ENCODE measurements around the gene PTPRD.

PTPRD gene

DNA sequence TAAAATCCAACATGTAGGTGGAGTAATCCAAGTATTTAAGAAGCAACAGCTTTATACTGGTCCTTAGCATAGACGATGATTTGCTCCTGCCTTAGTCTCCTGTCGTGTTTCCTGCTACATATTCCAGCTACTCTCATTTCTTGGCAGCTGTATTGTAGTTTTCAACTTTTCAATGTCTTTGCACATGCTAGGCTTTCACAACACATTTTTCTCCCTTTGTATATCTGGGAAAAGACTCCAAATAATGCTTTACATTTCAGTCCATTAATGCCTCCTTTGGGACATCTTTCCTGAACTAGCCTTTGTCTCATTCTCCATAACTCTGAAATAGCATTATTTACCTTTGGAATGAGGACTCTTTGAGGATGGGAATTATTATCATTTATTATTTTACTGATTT lies 508.0 kb downstream of the PTPRD start:
- H3K4me3 ChIP-seq (ENCODE audit: low read length) = no peak overlapping the region
- TF ChIP-seq, protein P1, sequence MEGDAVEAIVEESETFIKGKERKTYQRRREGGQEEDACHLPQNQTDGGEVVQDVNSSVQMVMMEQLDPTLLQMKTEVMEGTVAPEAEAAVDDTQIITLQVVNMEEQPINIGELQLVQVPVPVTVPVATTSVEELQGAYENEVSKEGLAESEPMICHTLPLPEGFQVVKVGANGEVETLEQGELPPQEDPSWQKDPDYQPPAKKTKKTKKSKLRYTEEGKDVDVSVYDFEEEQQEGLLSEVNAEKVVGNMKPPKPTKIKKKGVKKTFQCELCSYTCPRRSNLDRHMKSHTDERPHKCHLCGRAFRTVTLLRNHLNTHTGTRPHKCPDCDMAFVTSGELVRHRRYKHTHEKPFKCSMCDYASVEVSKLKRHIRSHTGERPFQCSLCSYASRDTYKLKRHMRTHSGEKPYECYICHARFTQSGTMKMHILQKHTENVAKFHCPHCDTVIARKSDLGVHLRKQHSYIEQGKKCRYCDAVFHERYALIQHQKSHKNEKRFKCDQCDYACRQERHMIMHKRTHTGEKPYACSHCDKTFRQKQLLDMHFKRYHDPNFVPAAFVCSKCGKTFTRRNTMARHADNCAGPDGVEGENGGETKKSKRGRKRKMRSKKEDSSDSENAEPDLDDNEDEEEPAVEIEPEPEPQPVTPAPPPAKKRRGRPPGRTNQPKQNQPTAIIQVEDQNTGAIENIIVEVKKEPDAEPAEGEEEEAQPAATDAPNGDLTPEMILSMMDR (IDR thresholded peaks at IDR 0.05; ENCODE audit: insufficient read depth, low read depth, low read length, missing control alignments) = no peak
- DNase-seq (ENCODE audit: low read depth) = no peak

DNA sequence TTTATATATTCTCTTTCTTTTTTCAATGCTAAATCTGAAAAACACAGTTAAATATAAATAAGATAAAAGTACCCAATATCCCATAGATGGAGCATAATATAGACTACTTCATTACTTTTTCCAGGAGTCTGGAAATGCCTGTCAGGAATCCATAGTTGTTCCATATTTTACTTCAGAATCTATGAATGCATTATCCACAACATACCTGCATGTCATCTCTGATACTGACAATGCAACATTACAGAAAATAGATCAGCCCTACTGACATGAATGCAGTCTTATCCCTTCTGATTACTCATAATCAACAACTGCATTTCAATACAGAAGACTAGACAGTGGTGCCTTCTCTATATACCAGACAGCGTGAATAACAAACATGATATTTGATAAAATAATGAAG lies 517.6 kb downstream of the PTPRD start:
- TF ChIP-seq, protein P1 (IDR thresholded peaks at IDR 0.05; ENCODE audit: insufficient read depth, low read depth, low read length, missing control alignments) = no peak
- DNase-seq (ENCODE audit: low read depth) = no peak
- H3K4me3 ChIP-seq (ENCODE audit: low read length) = no peak overlapping the region

DNA sequence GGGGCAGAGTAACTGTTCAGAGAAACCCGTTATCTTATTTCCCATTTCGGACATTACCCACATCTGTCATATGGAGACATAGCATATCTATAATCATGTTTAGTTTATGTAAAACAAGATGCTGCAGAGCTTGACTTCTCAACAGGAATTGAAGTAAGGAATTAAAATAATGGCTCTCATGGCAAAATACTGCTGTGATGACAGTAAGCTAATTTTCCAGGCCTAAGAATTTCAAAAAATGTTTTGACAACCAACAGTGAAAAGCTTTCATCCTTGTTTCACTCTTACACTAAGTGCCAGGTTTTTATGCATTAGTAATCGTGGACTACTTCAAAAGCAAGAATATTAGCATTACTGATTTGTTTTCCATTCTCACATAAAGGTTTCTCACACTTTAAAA lies 518.2 kb downstream of the PTPRD start:
- TF ChIP-seq, protein P1 (IDR thresholded peaks at IDR 0.05; ENCODE audit: insufficient read depth, low read depth, low read length, missing control alignments) = no peak
- H3K4me3 ChIP-seq (ENCODE audit: low read length) = no peak overlapping the region

DNA sequence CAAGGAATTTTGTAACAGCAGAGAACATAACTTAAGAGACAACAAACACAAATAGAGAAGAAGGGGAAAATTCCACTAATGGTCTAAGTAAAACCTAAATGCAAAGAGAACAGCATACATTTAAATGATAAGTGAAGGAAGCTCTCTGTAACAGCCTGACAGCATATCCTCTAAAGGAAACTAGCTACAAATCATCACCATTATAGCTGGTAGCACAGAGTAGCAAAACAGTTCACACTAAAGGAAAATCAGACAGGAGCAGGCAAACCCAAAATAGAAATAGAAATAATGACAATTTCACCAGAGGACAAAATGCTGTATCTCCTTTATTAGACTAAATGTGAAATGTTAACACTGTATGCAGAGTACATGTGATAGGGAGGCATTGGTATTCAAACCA lies 532.8 kb downstream of the PTPRD start:
- no peak for DNase-seq (ENCODE audit: low read depth)
- TF ChIP-seq, protein P1 (IDR thresholded peaks at IDR 0.05; ENCODE audit: insufficient read depth, low read depth, low read length, missing control alignments) = no peak
- no peak overlapping the region for H3K4me3 ChIP-seq (ENCODE audit: low read length)

More for the DNA sequence above, 518.2 kb downstream of the PTPRD start:
- DNase-seq (ENCODE audit: low read depth) = no peak

DNA sequence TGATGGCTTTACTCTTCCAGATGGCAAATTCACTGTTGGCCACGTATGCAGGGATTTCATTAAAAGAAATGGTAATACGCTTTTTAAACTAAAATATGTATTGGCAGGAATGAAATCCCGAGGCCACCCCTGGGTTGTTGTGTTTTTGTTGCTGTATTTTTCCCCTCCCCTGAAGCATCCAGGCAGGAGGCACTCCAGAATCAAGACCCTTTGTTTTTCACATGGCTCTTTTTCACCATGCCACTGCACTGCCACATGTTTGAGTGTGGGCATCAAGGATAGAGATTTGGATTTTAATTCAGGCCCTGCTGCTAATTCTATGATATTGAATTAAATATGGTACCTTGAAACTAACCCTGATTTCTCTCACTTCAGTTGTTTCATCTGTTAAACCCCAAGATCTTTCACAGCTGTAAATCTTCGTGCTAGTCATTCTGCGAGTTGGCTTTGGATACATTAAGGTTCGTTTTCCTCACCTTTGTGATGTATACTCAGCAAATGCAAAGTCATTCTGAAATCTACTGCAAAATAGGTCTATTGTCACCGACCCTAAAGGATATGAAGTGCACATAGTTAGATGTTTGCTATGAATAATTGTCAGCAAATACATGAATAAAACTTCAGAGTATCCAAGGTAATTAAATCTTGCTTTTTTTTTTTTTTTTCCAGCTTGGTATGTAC lies 533.4 kb downstream of the PTPRD start:
- TF ChIP-seq, protein P1 (IDR thresholded peaks at IDR 0.05; ENCODE audit: insufficient read depth, low read depth, low read length, missing control alignments) = no peak
- H3K4me3 ChIP-seq (ENCODE audit: low read length) = no peak overlapping the region
- DNase-seq (ENCODE audit: low read depth) = no peak

DNA sequence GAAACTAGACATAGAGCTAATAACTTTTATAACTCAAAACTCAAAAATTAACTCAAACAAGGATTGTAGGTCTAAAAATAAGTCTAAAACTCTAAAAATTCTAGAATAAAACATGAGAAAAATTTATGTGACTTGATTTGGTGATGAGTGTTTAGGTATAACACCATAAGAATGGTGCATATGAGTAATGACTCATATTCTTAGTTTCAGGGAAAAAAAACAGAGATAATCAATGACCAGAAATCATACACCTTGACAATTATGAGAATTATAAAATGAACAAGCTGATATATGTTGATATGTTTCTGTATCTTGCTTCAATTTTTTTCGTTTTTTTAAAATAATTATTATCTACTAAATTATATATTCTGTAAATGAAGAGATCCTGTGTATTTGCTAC lies 541.2 kb downstream of the PTPRD start:
- TF ChIP-seq, protein P1 (IDR thresholded peaks at IDR 0.05; ENCODE audit: insufficient read depth, low read depth, low read length, missing control alignments) = no peak
- no peak for DNase-seq (ENCODE audit: low read depth)

More for the DNA sequence above, 541.2 kb downstream of the PTPRD start:
- H3K4me3 ChIP-seq (ENCODE audit: low read length) = no peak overlapping the region

Data from epithelial cell of esophagus (primary cell).